Trophoblast cell (in vitro differentiated cells and primary cell): ENCODE measurements around the gene SLC28A2.
"Not testable (repeated sequence)": the region's sequence is repeated elsewhere in the genome, so short reads cannot be mapped to it uniquely, and the experiment has no call there.

Experiments
- DNase-seq, 2 donors: peaks; one replicate each; pipeline ENCODE4 v3.0.0-alpha.2; 2016
- H2AFZ ChIP-seq: 2 replicates; pipeline ENCODE4 v1.6.1; 2013; ENCODE audit warnings: low read length, moderate library complexity, mild to moderate bottlenecking; ENCODE audit not compliant: insufficient read depth, poor library complexity
- H2AK5ac ChIP-seq: 2 replicates; pipeline ENCODE4 v1.6.1; 2013; ENCODE audit warnings: mild to moderate bottlenecking, low read length
- H2BK120ac ChIP-seq: 2 replicates; pipeline ENCODE4 v1.6.1; 2013; ENCODE audit warnings: low read length, mild to moderate bottlenecking, moderate library complexity; ENCODE audit not compliant: insufficient read depth, poor library complexity
- H2BK12ac ChIP-seq: 2 replicates; pipeline ENCODE4 v1.6.1; 2013; ENCODE audit warnings: mild to moderate bottlenecking, low read length, moderate library complexity
- H2BK5ac ChIP-seq: 2 replicates; pipeline ENCODE4 v1.6.1; 2013; ENCODE audit warnings: low read length, low read depth, moderate library complexity, mild to moderate bottlenecking; ENCODE audit not compliant: poor library complexity
- H3K14ac ChIP-seq: 2 replicates; pipeline ENCODE4 v1.6.1; 2013; ENCODE audit warnings: mild to moderate bottlenecking, low read length
- H3K18ac ChIP-seq: 2 replicates; pipeline ENCODE4 v1.6.1; 2013; ENCODE audit warnings: mild to moderate bottlenecking, low read length
- H3K23ac ChIP-seq: 2 replicates; pipeline ENCODE4 v1.6.1; 2013; ENCODE audit warnings: low read length
- H3K27ac ChIP-seq: 2 replicates; pipeline ENCODE4 v1.5.1; 2013; ENCODE audit warnings: low read depth, mild to moderate bottlenecking, inconsistent platforms, low read length, moderate library complexity
- H3K27me3 ChIP-seq: 2 replicates; pipeline ENCODE4 v1.6.1; 2013; ENCODE audit warnings: inconsistent platforms, mild to moderate bottlenecking, low read length, moderate library complexity; ENCODE audit not compliant: insufficient read depth
- H3K36me3 ChIP-seq, 2 experiments: 1 replicate in 1 of 2; 2 replicates in 1 of 2; pipeline ENCODE4 v1.6.1; 2013; ENCODE audit warnings: low read length in 2 of 2, mild to moderate bottlenecking in 2 of 2, moderate library complexity in 1 of 2; ENCODE audit not compliant: insufficient read depth in 2 of 2, control insufficient read depth in 1 of 2
- H3K4ac ChIP-seq: 2 replicates; pipeline ENCODE4 v1.6.1; 2013; ENCODE audit warnings: low read depth, mild to moderate bottlenecking, low read length, moderate library complexity
- H3K4me1 ChIP-seq, 2 experiments: 1 replicate in 1 of 2; 2 replicates in 1 of 2; pipeline ENCODE4 v1.6.1; 2013; ENCODE audit warnings: low read length in 2 of 2, mild to moderate bottlenecking in 2 of 2, moderate library complexity in 1 of 2; ENCODE audit not compliant: insufficient read depth in 2 of 2, control insufficient read depth in 1 of 2
- H3K4me2 ChIP-seq: 2 replicates; pipeline ENCODE4 v1.6.1; 2013; ENCODE audit warnings: inconsistent platforms, mild to moderate bottlenecking, low read length, moderate library complexity
- H3K4me3 ChIP-seq: 2 replicates; pipeline ENCODE4 v1.5.1; 2013; ENCODE audit warnings: mild to moderate bottlenecking, low read depth, low read length, inconsistent platforms
- H3K79me1 ChIP-seq: one replicate; pipeline ENCODE4 v1.6.1; 2013; ENCODE audit warnings: low read length
- H3K79me2 ChIP-seq: 2 replicates; pipeline ENCODE4 v1.6.1; 2013; ENCODE audit warnings: low read length, mild to moderate bottlenecking; ENCODE audit not compliant: control insufficient read depth, insufficient read depth, poor library complexity
- H3K9ac ChIP-seq: 2 replicates; pipeline ENCODE4 v1.6.1; 2013; ENCODE audit warnings: mild to moderate bottlenecking, low read length
- H3K9me3 ChIP-seq: 2 replicates; pipeline ENCODE4 v1.6.1; 2013; ENCODE audit warnings: low read depth, mild to moderate bottlenecking, control low read depth, inconsistent platforms, low read length; ENCODE audit not compliant: insufficient read depth
- H4K12ac ChIP-seq: 2 replicates; pipeline ENCODE4 v1.6.1; 2013; ENCODE audit warnings: low read depth, mild to moderate bottlenecking, low read length, moderate library complexity
- H4K8ac ChIP-seq: 2 replicates; pipeline ENCODE4 v1.6.1; 2013; ENCODE audit warnings: low read depth, mild to moderate bottlenecking, low read length, moderate library complexity
- H4K91ac ChIP-seq: one replicate; pipeline ENCODE4 v1.6.1; 2013; ENCODE audit warnings: low read depth, mild to moderate bottlenecking, low read length, moderate library complexity
- WGBS: extraction: QIAGEN DNeasy Blood & Tissue Kit; methylation state at CpG from one replicate; pipeline ENCODE4 v1.1.7; 2013; ENCODE audit warnings: missing lambda C conversion rate; ENCODE audit not compliant: insufficient read length, insufficient coverage; ENCODE audit errors: extremely low coverage; 5-methylcytosine and 5-hydroxymethylcytosine counted together

The SLC28A2 gene

DNA sequence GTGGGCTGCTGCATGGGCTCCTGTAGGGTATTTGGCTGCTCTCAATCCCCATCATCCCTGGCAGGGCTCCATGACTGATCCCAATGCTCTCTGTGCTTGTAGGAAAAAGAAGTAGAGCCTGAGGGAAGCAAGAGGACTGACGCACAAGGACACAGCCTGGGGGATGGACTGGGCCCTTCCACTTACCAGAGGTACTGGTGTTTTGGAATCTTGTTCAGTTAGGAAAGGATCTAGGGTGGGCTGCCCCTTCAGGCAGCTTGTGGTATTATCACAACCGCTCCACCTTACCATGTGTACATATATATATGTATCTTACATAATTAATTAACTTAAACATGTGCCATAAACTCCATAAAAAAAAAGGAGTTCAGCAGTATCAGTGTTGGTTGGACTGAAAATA is 1.3 kb downstream of the SLC28A2 start:
- Histone ChIP-seq H3K4me1 (no peaks in the 10 kb centered on the region), H3K9ac (no peak overlapping the region), H3K27ac (no peak overlapping the region), H3K79me1 (no peaks in the 10 kb centered on the region), H2BK12ac (no peak overlapping the region), H3K4me3 (no peak overlapping the region), H2BK5ac (no peak overlapping the region), H3K9me3 (no peaks in the 10 kb centered on the region), H2AK5ac (no peak overlapping the region), H4K8ac (no peak overlapping the region), H3K4ac (no peak overlapping the region), H3K18ac (no peak overlapping the region), H2BK120ac (no peak overlapping the region), H2AFZ (no peak overlapping the region), H3K4me2 (no peak overlapping the region), H3K79me2 (no peaks in the 10 kb centered on the region), H4K12ac (no peak overlapping the region), H4K91ac (no peak overlapping the region), H3K14ac (no peak overlapping the region), H3K23ac (no peak overlapping the region), H3K36me3 (peaks cover 0 to 2% of the 10 kb centered on the region in 2 experiments), H3K27me3 (no peaks in the 10 kb centered on the region)
- no CpG with 5 or more reads among the region's 2 CpGs for WGBS
- DNase-seq, result peak in 1 of 2 donors; percentile 18

DNA sequence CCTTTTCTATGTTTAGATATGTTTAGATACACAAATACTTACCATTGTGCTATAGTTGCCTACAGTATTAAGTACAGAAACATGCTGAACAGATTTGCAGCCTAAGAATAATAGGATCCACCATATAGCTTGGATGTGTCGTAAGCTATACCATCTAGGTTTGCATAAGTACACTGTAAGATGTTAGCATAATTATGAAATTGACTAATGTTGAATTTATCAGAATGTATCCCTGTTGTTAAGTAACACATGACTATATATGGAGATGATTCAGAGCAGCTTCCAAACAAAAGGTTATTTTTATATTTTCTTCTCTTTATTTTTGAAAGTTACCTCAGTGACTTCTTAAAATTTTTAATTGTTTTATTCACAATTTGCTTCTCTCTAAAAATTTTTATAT is 2.4 kb downstream of the SLC28A2 start:
- H3K27me3 ChIP-seq, result no peaks in the 10 kb centered on the region
- no peak overlapping the region for H3K4me3 ChIP-seq
- no peaks in the 10 kb centered on the region for H3K9me3 ChIP-seq
- H2BK120ac ChIP-seq, result no peak overlapping the region
- H4K12ac ChIP-seq, result no peak overlapping the region
- no peak overlapping the region for H3K4me2 ChIP-seq
- no peak overlapping the region for H2BK12ac ChIP-seq
- H3K4me1 ChIP-seq, result no peaks in the 10 kb centered on the region
- H3K18ac ChIP-seq, result no peak overlapping the region
- DNase-seq, result peak in 1 of 2 donors; percentile 32
- no peak overlapping the region for H2AFZ ChIP-seq
- no peak overlapping the region for H3K9ac ChIP-seq
- no peak overlapping the region for H4K8ac ChIP-seq
- H3K23ac ChIP-seq, result no peak overlapping the region
- no peak overlapping the region for H3K14ac ChIP-seq
- no peak overlapping the region for H2BK5ac ChIP-seq
- H3K27ac ChIP-seq, result no peak overlapping the region
- H4K91ac ChIP-seq, result no peak overlapping the region
- peaks cover 0 to 2% of the 10 kb centered on the region in 2 experiments for H3K36me3 ChIP-seq
- no peak overlapping the region for H3K4ac ChIP-seq
- H3K79me2 ChIP-seq, result no peaks in the 10 kb centered on the region
- no CpG with 5 or more reads among the region's 1 CpG for WGBS
- H2AK5ac ChIP-seq, result no peak overlapping the region
- no peaks in the 10 kb centered on the region for H3K79me1 ChIP-seq

DNA sequence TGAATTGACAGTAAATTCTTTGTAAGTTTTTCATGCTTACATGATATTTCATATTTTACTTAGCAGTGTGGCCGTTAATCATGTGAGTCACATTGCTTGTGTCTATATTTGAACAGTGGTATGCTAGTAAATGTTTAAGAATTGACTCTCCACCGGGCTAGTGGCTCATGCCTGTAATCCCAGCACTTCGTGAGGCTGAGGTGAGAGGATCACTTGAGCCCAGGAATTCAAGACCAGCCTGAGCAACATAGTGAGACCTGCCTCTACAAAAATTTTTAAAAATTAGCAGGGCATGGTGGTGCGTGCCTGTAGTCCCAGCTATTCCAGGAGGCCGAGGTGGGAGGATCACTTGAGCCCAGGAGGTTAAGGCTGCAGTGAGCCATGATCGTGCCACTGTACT is 2.8 kb downstream of the SLC28A2 start:
- no CpG with 5 or more reads among the region's 6 CpGs for WGBS
- not testable (repeated sequence) for H3K14ac ChIP-seq, H3K4me3 ChIP-seq, H4K8ac ChIP-seq, H3K79me1 ChIP-seq, H3K4me2 ChIP-seq, H2AK5ac ChIP-seq, H3K9ac ChIP-seq, H2BK12ac ChIP-seq, H3K18ac ChIP-seq, H2BK5ac ChIP-seq, H2BK120ac ChIP-seq, H3K23ac ChIP-seq, H3K4ac ChIP-seq, H3K4me1 ChIP-seq, H3K9me3 ChIP-seq, H3K36me3 ChIP-seq, H3K27ac ChIP-seq, H3K27me3 ChIP-seq, H2AFZ ChIP-seq, H3K79me2 ChIP-seq, H4K12ac ChIP-seq, H4K91ac ChIP-seq
- peak; percentile 71 to 80 for DNase-seq

DNA sequence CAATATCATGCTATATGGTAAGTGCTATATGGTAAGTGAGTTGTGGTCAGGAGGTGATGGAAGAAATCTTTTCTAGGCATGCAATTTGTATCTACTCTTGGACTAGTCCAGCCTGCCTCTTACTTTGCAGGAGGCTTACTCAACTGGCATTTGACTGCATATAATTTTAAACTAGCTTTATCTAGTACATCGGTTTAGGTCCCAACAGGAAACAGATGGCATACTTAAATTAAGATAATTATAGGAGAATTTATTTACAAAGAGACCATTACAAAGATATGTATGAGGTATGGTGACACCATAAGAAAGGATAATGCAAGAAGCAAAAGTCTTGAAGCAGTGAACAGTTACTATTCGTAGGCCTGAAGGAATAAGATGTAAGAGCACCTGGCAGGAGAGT is 7.8 kb downstream of the SLC28A2 start:
- Histone ChIP-seq H3K36me3 (no peaks in the 10 kb centered on the region), H2AK5ac (no peak overlapping the region), H3K18ac (no peak overlapping the region), H3K79me1 (no peaks in the 10 kb centered on the region), H4K8ac (no peak overlapping the region), H3K9me3 (peaks cover 2% of the 10 kb centered on the region), H3K23ac (no peak overlapping the region), H2BK120ac (no peak overlapping the region), H2BK5ac (no peak overlapping the region), H3K27ac (no peak overlapping the region), H3K27me3 (no peaks in the 10 kb centered on the region), H3K4me3 (no peak overlapping the region), H2BK12ac (no peak overlapping the region), H3K14ac (no peak overlapping the region), H2AFZ (no peak overlapping the region), H3K4me2 (no peak overlapping the region), H3K79me2 (no peaks in the 10 kb centered on the region), H3K4ac (no peak overlapping the region), H3K4me1 (peaks cover 0 to 10% of the 10 kb centered on the region in 2 experiments), H3K9ac (no peak overlapping the region), H4K91ac (no peak overlapping the region), H4K12ac (no peak overlapping the region)
- no peak for DNase-seq
- no CpG with 5 or more reads among the region's 2 CpGs for WGBS
